Activated naive CD4-positive, alpha-beta T cell treated with anti-CD3 and anti-CD28 coated beads, Interleukin-2, amount 50 U/mL, for 72 hours (primary cell): ENCODE measurements around the gene CTDSPL2. TPM values are rescaled to one million over a fixed set of nuclear protein-coding genes. Genes with fewer than 3 reads are reported as not detected.
"Not testable (repeated sequence)": the region's sequence is repeated elsewhere in the genome, so short reads cannot be mapped to it uniquely, and the experiment has no call there.

ENCODE experiments used
- ATAC-seq, 2 donors: fragments of 150-1000 bp; cut with Tn5 transposase; 2 replicates each; pipeline ENCODE4 v1.10.0; 2021; ENCODE audit warnings: mild to moderate bottlenecking in 2 of 2, moderate library complexity in 2 of 2
- DNase-seq, 2 donors: peaks; one replicate each; pipeline ENCODE4 v3.0.0; 2021 to 2022; ENCODE audit warnings: low spot score in 2 of 2
- H3K27ac Mint-ChIP-seq, 2 donors: one replicate each; pipeline ENCODE4 v1.8.0; 2022; ENCODE audit warnings: mild to moderate bottlenecking in 2 of 2, mixed read lengths in 2 of 2
- H3K36me3 Mint-ChIP-seq, 2 donors: one replicate each; pipeline ENCODE4 v1.8.0; 2022; ENCODE audit warnings: mixed read lengths in 2 of 2
- H3K9me3 Mint-ChIP-seq, 2 donors: one replicate each; pipeline ENCODE4 v1.8.0; 2022; ENCODE audit warnings: mixed read lengths in 2 of 2
- total RNA-seq, 2 donors: library from RNA; stranded (reverse); gene quantifications; one replicate each; pipeline ENCODE4 v1.2.3, GENCODE V29; 2022

CTDSPL2 gene
- total RNA-seq, 2 donors from 2014 or later: 84.9 to 107 TPM

DNA sequence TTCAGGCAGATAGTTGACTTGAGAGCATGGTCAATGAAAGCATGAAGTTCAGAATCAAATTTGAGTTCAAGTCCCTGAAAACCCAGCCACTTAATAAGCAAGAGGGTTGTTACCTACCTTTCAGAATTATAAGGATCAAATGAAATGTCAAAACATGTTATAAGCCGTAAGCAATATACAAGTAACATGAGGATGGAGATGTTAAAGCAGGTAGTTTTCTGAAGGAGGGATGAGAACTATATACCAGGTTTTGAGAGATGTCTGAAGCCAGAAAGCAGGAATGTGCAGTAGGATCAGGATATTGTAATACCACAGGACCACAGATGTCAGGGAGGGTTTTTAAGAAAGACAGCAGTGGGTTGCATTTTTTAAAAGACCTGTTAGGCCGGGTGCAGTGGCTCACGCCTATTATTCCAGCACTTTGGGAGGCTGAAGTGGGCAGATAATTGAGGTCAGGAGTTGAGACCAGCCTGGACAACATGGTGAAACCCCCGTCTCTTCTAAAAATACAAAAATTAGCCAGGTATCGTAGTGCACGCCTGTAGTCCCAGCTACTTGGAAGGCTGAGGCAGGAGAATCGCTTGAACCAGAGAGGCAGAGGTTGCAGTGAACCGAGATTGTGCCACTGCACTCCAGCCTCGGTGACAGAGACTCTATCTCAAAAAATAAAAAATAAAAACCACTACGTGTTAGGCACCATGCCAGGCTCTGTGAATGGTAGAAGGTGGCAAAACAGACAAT, 102.6 kb downstream of the CTDSPL2 start:
- H3K36me3 Mint-ChIP-seq: peaks cover 0 to 3% of the 10 kb centered on the region in 2 donors
- no peak for ATAC-seq
- H3K27ac Mint-ChIP-seq: peak overlapping the region; percentile 45

DNA sequence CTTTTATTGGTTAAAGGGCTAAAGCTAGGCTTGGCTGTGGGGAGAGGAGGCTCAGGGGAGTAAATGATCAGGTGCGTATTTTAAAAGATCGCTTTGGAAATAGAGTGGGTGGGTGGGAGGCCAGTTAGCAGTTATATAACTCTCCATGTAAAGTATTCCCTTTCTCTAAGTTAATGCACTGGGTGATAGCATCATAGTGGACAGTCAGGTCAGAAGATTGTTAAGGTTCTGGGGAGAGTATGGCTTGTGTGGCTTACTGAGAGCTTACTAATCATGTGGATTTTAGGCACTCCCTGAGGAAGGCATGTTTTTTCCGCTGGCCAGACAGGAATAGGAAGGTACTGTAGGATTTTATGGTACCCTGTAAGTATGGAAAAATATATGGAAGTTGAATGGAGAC, 103.2 kb downstream of the CTDSPL2 start:
- peaks cover under 1 to 8% of the 10 kb centered on the region in 2 donors for H3K36me3 Mint-ChIP-seq
- ATAC-seq (peak in 1 of 2 donors; percentile 31), DNase-seq (no peak)
- no peaks in the 10 kb centered on the region for H3K9me3 Mint-ChIP-seq
- H3K27ac Mint-ChIP-seq: peak overlapping the region in 1 of 2 donors; percentile 45

More for the DNA sequence above, 102.6 kb downstream of the CTDSPL2 start:
- no peak for DNase-seq
- H3K9me3 Mint-ChIP-seq: no peaks in the 10 kb centered on the region

- H3K9me3 Mint-ChIP-seq, ATAC-seq, DNase-seq: not testable (repeated sequence)
- H3K36me3 Mint-ChIP-seq: peaks cover 7 to 15% of the 10 kb centered on the region in 2 donors
- peak overlapping the region; percentile 27 to 89 for H3K27ac Mint-ChIP-seq
These were observed 104.8 kb downstream of the CTDSPL2 start for GRCh38 chr15:44532275-44532674.

DNA sequence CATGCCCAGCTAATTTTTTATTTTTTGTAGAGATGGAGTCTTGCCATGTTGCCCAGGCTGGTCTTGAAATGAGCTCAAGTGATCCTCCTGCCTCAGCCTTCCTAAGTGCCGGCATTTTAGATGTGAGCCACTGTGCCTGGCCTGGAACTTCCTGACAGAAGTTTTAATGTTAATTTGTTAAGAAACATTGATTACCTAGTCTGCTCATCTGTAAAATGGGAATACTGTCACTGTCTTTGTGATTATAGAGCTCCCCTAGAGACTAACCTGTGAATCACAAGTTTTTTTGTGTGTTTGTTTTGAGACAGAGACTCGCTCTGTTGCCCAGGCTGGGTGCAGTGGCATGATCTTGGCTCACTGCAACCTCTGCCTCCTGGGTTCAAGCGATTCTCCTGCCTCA, 105.3 kb downstream of the CTDSPL2 start:
- Mint-ChIP-seq H3K9me3 (no peaks in the 10 kb centered on the region), H3K36me3 (peaks cover 9 to 16% of the 10 kb centered on the region in 2 donors), H3K27ac (peak overlapping the region in 1 of 2 donors; percentile 27)
- ATAC-seq (no peak), DNase-seq (no peak)

DNA sequence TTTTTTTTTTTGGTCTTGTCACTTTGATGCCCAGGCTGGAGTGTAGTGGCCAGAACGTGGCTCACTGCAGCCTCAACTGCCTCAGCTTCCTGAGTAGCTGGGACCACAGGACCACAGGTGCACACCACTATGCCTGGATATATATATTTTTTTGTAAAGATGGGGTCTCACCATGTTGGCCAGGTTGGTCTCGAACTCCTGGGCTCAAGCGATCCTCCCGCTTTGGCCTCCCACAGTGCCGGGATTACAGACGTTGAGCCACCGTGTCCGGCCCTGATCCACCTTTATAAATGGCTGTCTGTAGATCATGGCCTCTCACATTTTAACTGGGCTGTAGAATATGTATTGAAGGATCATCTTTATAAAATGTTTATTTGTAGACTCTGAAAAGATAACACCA, 107.7 kb downstream of the CTDSPL2 start:
- peak overlapping the region; percentile 86 to 93 for H3K27ac Mint-ChIP-seq
- H3K9me3 Mint-ChIP-seq: no peaks in the 10 kb centered on the region
- DNase-seq (no peak), ATAC-seq (no peak)
- peaks cover 19 to 28% of the 10 kb centered on the region in 2 donors for H3K36me3 Mint-ChIP-seq

- no peaks in the 10 kb centered on the region for H3K9me3 Mint-ChIP-seq
- H3K36me3 Mint-ChIP-seq: peaks cover 23 to 34% of the 10 kb centered on the region in 2 donors
- peak in 1 of 2 donors; percentile 33 for DNase-seq
- H3K27ac Mint-ChIP-seq: peak overlapping the region; percentile 81 to 93
- no peak for ATAC-seq
These were observed 108.3 kb downstream of the CTDSPL2 start for GRCh38 chr15:44535523-44536301.

- Mint-ChIP-seq H3K27ac (peak overlapping the region; percentile 81 to 93), H3K36me3 (peaks cover 28 to 40% of the 10 kb centered on the region in 2 donors), H3K9me3 (no peaks in the 10 kb centered on the region)
- no peak for DNase-seq
- peak; percentile 67 to 77 for ATAC-seq
These were observed 109.0 kb downstream of the CTDSPL2 start for GRCh38 chr15:44536302-44536961.

GRCh38 chr15:44536962-44537734, 109.7 kb downstream of the CTDSPL2 start, which contains the start of gene EIF3J:
Gene EIF3J, plus strand, starts transcription at chr15:44537147. Its CDS starts 48 bp downstream, at chr15:44537195.
- Mint-ChIP-seq H3K36me3 (peaks cover 30 to 40% of the 10 kb centered on the region in 2 donors), H3K9me3 (no peaks in the 10 kb centered on the region), H3K27ac (peak within 1 kb of the TSS; percentile 93 to 96)
- DNase-seq (peak; percentile 93 to 96), ATAC-seq (peak; percentile 94 to 95)

GRCh38 chr15:44537735-44538240, 110.4 kb downstream of the CTDSPL2 start:
- no peaks in the 10 kb centered on the region for H3K9me3 Mint-ChIP-seq
- peak overlapping the region; percentile 93 to 95 for H3K27ac Mint-ChIP-seq
- no peak for ATAC-seq
- no peak for DNase-seq
- peaks cover 30 to 45% of the 10 kb centered on the region in 2 donors for H3K36me3 Mint-ChIP-seq

DNA sequence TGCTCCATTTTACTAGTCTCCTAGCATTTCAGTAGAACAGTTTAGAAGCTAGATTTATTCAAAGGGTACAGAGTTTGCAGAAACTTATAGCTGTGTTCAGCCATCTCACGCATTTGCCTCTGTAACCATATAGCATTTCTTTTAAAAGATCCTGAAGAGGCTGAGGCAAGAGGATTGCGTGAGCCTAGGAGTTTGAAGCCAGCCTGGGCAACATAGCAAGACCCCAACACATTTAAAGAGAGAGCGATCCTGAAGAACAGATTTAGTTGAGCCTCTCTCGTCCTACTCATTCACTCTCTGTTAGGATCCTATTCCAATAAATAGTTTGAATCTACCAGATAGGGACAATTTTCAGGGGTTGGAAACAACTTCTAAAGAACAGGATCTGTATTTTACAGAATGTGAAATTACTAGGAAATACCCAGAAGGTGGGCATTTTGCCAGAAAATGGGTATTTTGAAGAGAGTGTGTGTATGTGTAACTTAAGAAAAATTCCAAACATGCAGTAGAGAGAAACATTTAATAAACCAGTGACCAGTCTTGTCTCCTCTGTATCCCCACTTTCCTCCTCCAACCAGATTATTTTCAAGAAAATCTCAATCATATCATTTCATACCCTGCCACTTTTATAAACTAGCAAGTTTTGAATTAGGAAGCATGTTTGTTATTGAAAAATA, 114.0 kb downstream of the CTDSPL2 start:
- Mint-ChIP-seq H3K9me3 (no peaks in the 10 kb centered on the region), H3K27ac (peak overlapping the region; percentile 6 to 19), H3K36me3 (peaks cover 23 to 42% of the 10 kb centered on the region in 2 donors)
- DNase-seq (no peak), ATAC-seq (no peak)

DNA sequence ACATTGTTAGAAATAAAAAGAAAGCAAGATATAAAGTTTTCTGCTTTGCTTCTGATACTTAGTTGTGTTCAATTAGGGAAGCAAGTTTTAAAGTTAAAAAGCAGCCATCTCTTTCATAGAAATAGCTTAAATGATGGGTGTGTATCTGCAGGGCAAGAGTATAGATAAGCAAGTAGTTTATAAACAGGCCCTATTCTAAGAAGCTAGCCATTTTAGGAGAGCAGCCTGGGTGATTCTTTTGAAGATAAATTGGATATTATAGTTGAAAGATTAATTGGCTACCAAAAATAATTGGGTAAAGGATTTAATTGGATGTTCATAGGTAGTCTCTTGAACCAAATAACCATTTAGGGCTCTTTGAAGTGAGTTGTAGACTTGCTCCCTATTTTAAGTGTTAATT, 115.2 kb downstream of the CTDSPL2 start:
- ATAC-seq (no peak), DNase-seq (no peak)
- Mint-ChIP-seq H3K36me3 (peaks cover 23 to 42% of the 10 kb centered on the region in 2 donors), H3K9me3 (no peaks in the 10 kb centered on the region), H3K27ac (no peak overlapping the region)

DNA sequence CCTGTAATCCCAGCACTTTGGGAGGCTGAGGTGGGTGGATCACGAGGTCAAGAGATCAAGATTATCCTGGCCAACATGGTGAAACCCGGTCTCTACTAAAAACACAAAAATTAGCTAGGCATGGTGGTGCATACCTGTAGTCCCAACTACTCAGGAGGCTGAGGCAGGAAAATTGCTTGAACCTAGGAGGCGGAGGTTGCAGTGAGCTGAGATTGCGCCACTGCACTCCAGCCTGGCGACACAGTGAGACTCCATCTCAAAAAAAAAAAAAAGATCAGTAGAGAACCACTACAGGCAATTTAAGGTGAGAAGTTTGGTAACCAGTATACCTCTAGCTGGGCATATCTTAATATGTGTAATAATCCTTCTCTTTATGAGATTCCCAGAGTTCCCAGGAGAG, 117.3 kb downstream of the CTDSPL2 start:
- not testable (repeated sequence) for DNase-seq, H3K27ac Mint-ChIP-seq, H3K9me3 Mint-ChIP-seq, ATAC-seq
- H3K36me3 Mint-ChIP-seq: peaks cover 11 to 29% of the 10 kb centered on the region in 2 donors

DNA sequence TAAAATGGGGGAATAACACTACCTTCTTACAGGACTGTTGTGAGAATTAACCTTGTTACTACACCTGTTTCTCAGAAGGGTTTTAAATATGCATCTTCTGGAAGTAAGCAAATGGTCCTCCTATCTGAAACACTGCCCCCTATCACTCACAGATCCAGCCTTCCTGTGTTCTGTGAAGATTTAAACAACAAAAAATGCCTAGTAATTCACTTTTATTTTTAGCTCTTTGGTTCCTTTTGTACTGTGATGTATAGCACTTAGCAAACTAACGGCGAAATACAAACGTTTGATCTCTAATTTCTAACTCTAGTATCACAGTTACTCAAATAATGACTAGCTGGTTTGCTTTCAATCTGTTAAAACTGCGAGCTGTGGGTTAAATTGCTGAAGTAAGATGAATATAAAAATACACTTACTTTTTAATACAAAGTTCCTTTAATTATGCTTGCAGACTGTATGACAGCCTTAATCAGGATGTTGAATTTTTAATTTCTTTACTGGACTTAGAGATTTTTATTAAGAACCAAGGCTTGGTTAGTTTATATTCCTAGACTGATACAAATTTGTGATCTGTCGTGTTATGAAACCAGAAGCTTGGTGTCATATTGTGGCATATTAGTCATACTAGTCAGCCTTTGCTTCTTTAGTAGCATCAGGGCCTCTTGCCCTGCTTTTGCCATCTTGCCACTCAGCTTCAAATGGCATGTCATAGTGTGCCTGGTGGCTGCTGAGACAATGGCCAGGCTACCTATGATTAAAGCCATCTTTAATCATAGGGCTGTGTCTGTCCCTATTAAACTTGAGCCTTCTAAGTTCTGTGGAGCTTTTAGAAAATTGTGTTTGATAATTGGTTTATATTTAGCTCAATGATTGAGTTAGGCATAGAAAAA, 118.7 kb downstream of the CTDSPL2 start:
- Mint-ChIP-seq H3K9me3 (no peaks in the 10 kb centered on the region), H3K27ac (peak overlapping the region; percentile 45 to 90), H3K36me3 (peaks cover 5 to 19% of the 10 kb centered on the region in 2 donors)
- DNase-seq (peak in 1 of 2 donors; percentile 45), ATAC-seq (peak; percentile 92 to 99)

GRCh38 chr15:44549152-44549551, 121.7 kb downstream of the CTDSPL2 start:
- ATAC-seq, H3K27ac Mint-ChIP-seq, H3K9me3 Mint-ChIP-seq, DNase-seq, H3K36me3 Mint-ChIP-seq: not testable (repeated sequence)
